Pons (tissue), 1 donor: Measurements from ENCODE around the gene LGALS9.
"Not testable (repeated sequence)": the region's sequence is repeated elsewhere in the genome, so short reads cannot be mapped to it uniquely, and the experiment has no call there.

Experiments used
- DNase-seq: peaks from one replicate; pipeline ENCODE4 v3.0.0-alpha.2; 2016; ENCODE audit warnings: low spot score

LGALS9 gene

DNA sequence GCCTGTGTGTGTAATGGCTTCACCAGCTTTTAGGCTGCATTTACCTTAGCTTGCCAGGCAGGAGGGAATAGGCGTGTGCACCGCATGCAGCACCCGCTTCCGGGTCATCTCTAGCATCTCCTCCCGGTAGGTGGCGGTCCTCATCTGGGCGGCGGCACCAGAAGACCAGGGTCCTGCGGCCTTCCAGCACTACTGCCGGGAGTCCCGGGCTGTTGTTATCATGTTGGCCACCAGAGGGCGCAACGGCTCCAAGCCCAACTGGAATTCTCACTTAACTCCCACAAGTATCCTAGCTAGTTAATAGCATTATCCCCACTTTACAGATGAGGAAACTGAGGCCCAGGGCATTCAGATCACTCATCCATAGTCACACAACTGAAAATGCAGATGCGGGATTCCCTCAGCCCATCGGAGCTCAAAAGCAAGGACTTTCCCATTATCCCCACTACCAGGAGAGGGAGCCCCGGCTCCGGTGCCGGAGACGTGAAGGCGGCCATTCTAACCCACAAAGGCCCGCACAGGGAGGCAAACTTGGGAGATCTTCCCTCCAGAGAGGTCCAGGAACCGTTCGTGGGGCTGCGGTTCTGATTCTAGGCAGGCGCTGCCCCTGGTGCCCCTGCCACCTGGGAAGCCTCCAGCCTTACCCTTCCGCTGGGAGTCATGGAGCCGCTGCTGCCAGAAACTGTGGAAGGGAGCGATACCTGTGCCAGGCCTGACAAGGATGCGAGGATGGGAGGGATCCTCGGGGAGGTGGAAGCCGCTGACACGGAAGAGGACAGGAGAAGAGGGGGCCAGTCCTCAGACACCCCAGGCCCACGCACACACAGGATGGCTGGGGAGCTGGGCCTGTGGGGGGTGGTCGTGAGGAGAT, 23.9 kb downstream of the LGALS9 start:
- no peak for DNase-seq

GRCh38 chr17:27655525-27656111, 24.6 kb downstream of the LGALS9 start:
- not testable (repeated sequence) for DNase-seq

DNA sequence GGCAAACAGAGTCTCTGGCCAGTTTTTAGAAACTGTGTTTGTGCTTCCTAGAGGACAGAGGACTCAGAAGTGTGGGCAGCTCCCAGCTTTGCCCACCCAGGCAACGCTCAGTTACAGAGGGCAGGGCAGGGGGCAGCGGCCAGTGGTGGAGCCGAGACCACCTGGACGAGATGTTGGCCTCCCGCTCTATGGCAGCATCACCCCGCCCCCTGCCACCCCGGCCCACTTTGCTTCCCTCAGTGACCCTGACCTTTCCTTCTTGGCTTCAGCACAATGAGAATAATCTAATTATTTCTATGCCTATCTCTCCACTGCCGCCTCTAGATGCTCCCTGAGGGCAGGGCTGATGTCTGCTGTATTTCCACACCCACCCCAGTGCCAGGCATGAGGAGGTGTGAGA, 25.6 kb downstream of the LGALS9 start:
- DNase-seq: not testable (repeated sequence)

DNA sequence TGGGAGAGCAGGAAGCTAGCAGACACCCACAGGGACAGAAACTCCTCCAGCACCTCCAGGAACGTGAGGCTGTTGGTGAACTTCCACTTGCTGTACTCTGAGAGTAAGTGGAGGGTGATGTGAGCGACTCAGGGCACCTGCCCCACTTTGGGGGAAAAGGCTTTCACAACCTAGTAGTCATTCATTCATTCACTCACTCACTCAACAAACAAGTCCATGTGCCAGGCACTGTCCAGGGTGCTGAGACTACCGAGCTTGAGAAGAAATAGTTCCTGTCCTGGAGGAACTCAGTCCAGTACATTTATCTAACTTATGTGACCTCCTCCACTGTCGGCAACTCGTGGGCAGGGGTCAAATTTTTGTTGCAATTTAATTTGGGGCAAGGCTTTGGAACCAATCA, 26.6 kb downstream of the LGALS9 start:
- no peak for DNase-seq

DNA sequence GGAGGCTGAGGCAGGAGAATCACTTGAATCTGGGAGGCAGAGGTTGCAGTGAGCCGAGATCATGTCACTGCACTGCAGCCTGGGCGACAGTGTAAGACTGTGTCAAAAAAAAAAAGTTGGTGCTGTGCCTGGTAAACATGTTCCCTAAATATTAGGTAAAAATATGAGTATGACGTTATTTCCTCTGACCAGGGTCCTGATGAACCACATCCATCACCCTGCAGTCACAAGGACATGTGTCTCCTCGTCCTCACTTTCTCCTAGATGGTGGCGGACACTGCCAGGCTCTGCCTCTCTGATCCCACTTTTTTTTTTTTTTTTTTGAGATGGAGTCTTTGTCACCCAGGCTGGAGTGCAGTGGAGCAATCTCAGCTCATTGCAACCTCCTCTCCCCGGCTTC, 28.7 kb downstream of the LGALS9 start:
- no peak for DNase-seq

DNA sequence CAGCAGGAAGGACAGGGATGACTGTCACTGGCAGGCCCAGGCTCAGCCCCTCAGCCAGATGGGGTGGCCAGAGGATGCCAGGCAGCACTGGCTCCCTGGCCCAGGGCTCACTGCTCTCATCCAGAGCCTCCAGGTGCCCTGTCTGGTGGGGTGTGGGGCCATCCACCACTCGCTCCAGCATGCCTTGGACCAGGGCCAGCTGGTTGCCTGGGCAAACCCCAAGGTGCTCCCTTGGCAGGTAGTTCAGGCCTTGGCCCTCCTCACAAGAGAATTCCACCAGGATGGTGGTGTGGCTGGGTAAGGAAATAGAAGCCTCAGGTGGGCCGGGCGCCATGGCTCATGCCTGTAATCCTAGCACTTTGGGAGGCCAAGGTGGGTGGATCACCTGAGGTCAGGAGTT, 29.4 kb downstream of the LGALS9 start:
- DNase-seq: no peak

DNA sequence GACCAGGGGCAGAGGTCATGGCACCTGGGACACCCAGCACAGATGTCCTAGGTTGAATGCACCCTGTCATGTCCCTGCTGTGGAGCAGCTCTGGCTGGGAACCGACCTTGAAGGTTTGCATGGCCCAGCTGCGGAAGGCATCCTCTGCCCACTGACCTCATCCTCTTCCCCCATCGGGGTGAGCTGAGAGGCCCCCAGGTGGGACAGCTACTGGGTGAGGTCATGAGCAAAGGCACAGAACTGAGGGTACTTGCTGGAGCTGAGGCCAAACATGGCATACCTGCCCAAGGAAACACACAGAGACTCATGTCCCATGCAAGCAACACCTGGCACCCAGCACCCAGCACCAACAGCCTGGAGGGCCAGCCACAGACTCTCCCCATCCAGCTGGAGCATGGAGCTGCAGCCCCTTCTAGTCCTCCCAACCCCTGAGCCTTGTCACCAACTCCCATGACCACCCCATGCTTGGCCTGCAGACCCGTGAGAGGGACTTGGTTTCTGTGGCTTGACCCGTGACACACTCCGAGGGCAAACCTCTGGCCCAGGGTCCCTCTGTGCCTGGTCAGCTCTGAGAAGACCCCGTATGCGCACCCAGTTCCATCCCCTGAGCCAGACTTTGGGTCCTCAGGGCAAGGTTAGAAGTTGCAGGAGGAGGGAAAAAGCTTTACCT, 33.1 kb downstream of the LGALS9 start:
- no peak for DNase-seq

- DNase-seq: no peak
These were observed 33.6 kb downstream of the LGALS9 start for GRCh38 chr17:27664606-27664965.

DNA sequence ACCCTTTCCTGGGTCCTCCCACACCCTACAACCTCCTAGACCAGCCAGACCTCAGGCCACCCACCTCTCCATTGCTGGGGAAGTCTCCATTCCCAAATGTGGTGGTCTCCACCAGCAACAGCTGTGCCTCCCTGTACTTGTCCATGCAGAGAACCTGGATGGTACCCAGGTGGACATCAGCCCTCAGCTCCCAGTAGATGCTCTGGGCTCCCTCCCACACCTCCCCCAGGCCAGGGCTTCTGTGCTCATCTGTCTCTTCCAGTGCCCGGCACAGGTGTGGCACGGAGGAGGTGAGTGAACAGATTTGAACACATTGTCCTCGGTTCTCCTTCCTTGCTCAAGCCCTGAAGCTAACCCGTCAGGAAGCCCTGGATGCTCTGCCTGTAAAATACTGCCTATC, 34.6 kb downstream of the LGALS9 start:
- DNase-seq: no peak

- DNase-seq: not testable (repeated sequence)
These were observed 35.3 kb downstream of the LGALS9 start for GRCh38 chr17:27666270-27666669.

- no peak for DNase-seq
These were observed 36.0 kb downstream of the LGALS9 start for GRCh38 chr17:27666831-27667560.

DNA sequence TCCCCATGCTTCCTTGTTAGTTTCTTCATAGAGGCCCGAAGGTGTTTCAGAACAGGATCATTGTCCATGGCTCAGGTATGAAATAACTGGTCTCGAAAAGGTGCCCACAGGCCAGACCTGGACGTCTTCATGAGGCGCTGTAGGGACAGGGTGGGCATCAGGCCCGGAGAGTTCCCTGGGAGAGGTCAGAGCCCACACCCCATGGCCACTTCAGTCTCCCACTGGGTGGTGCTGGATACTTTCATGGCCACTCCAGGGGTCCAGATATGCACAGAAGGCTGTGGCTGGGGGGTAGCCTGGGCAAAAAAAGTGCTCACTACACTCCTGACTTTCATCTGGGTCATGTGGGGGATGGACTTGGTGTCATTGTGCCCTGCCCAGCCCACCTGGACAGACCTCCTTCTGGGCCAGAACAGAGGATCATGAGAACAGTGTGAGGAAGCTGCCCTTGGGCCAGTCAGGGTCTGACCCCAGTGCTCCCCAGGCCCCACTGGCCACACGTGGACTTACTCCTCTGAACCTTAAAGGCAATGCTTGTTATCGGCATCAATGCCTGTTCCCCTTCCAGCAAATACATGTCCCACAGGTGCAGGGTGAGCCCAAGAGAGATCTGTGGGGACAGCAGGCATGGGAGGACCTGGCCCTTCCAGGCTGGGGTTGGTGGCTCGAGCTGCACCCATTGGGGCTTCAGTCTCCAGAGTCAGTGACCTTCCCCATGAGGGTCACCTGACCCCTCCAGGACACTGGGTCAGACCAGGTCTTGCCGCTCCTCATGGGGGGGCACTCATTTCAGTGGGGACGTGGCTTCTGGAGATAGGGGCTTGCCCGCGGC, 36.9 kb downstream of the LGALS9 start:
- no peak for DNase-seq

DNA sequence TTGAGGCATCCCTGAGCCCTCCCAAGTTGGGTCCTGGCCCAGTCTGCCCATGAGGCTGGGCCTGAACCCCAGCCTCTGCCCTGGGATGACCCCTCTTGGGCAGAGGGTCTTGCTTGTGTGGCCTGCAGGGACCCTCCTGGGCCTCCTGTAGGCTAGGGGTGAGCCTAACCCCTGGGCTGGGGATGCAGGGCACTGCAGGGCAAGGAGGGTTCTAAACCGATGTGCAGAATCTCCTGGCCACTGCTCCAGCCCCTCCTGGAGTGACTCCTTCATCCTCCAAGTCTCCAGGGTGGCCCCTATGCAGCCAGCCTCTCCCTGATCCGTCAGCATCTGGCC, 37.5 kb downstream of the LGALS9 start:
- no peak for DNase-seq

DNA sequence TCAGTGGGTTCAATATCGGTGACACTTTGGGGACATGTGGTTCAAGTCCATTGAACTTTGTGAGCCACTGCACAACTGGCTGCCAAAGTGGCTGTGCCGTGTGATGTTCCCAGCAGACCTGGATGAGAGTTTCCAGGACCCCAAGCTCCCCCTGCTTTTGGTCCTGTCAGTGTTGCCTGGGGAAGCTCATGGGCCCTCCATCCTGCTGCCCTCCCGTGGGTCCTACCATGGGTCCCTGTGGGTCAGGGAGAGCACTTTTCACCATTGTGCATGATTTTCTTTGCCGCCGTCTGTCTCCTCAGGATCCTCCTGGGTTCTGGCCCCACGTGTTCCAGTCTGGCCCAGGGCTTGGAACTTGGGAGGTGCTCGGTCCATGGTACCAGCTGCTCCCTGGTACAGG, 38.1 kb downstream of the LGALS9 start:
- no peak for DNase-seq

- DNase-seq: no peak
These were observed 38.9 kb downstream of the LGALS9 start for GRCh38 chr17:27669850-27670249.

- no peak for DNase-seq
These were observed 40.0 kb downstream of the LGALS9 start for GRCh38 chr17:27670791-27671590.

GRCh38 chr17:27671591-27671910, 40.6 kb downstream of the LGALS9 start:
- DNase-seq: no peak

GRCh38 chr17:27671977-27672480, 41.0 kb downstream of the LGALS9 start:
- DNase-seq: not testable (repeated sequence)

- no peak for DNase-seq
These were observed 43.3 kb downstream of the LGALS9 start for GRCh38 chr17:27674335-27674734.

- DNase-seq: no peak
These were observed 46.2 kb downstream of the LGALS9 start for GRCh38 chr17:27677191-27677590.

- not testable (repeated sequence) for DNase-seq
These were observed 55.3 kb downstream of the LGALS9 start for GRCh38 chr17:27686322-27686721.
